WERI-Rb-1 (cell line): ENCODE data around the gene TINCR.

Source experiments
- DNase-seq: peaks from one replicate; pipeline ENCODE4 v3.0.0-alpha.2; 2020
- H3K27ac ChIP-seq: fragments of 250-450 bp; sonication (Bioruptor Pico); 2 replicates; pipeline ENCODE4 v1.5.1; 2020; ENCODE audit warnings: mild to moderate bottlenecking, moderate library complexity
- H3K27me3 ChIP-seq: fragments of 250-450 bp; sonication (Bioruptor Pico); 2 replicates; pipeline ENCODE4 v1.5.1; 2021; ENCODE audit warnings: mild to moderate bottlenecking, low read depth, moderate library complexity; ENCODE audit not compliant: insufficient read depth, severe bottlenecking
- H3K36me3 ChIP-seq: fragments of 250-450 bp; sonication (Bioruptor Pico); 2 replicates; pipeline ENCODE4 v1.5.1; 2020; ENCODE audit warnings: mild to moderate bottlenecking, moderate library complexity
- H3K4me3 ChIP-seq: 2 replicates; pipeline ENCODE4 v1.5.1; 2011; ENCODE audit warnings: low read depth, mild to moderate bottlenecking, control low read depth, low read length
- H3K9me3 ChIP-seq: fragments of 250-450 bp; sonication (Bioruptor Pico); 2 replicates; pipeline ENCODE4 v1.5.1; 2021; ENCODE audit warnings: mild to moderate bottlenecking, moderate library complexity; ENCODE audit not compliant: severe bottlenecking
- TF ChIP-seq, protein P1 (sequence below): IDR thresholded peaks from 2 replicates; pipeline ENCODE4 v1.5.1; 2011; ENCODE audit warnings: low read depth, mild to moderate bottlenecking, control low read depth, inconsistent platforms, low read length

TINCR gene

DNA sequence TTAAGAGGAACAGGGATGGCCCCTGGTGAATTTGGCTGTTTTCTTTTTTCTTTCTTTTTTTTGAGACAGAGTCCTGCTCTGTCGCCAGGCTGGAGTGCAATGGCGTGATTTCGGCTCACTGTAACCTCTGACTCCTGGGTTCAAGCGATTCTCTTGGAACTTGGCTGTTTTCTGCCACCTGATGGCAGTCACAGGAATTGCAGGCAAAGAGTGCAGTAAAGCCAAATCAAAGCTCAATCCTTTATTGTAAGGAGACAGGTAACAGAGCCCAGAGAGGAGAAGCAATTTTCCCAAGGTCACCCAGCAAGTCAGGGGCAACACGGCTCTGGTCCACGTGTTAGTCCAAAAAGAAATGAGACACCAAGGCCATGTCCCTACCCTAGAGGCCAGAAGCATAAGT lies 6.2 kb downstream of the TINCR start:
- Histone ChIP-seq H3K4me3 (no peak overlapping the region), H3K27ac (no peak overlapping the region), H3K27me3 (no peaks in the 10 kb centered on the region), H3K36me3 (no peaks in the 10 kb centered on the region), H3K9me3 (peaks cover 6% of the 10 kb centered on the region)
- TF ChIP-seq, protein P1, sequence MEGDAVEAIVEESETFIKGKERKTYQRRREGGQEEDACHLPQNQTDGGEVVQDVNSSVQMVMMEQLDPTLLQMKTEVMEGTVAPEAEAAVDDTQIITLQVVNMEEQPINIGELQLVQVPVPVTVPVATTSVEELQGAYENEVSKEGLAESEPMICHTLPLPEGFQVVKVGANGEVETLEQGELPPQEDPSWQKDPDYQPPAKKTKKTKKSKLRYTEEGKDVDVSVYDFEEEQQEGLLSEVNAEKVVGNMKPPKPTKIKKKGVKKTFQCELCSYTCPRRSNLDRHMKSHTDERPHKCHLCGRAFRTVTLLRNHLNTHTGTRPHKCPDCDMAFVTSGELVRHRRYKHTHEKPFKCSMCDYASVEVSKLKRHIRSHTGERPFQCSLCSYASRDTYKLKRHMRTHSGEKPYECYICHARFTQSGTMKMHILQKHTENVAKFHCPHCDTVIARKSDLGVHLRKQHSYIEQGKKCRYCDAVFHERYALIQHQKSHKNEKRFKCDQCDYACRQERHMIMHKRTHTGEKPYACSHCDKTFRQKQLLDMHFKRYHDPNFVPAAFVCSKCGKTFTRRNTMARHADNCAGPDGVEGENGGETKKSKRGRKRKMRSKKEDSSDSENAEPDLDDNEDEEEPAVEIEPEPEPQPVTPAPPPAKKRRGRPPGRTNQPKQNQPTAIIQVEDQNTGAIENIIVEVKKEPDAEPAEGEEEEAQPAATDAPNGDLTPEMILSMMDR = peak; percentile 57
- DNase-seq = no peak

DNA sequence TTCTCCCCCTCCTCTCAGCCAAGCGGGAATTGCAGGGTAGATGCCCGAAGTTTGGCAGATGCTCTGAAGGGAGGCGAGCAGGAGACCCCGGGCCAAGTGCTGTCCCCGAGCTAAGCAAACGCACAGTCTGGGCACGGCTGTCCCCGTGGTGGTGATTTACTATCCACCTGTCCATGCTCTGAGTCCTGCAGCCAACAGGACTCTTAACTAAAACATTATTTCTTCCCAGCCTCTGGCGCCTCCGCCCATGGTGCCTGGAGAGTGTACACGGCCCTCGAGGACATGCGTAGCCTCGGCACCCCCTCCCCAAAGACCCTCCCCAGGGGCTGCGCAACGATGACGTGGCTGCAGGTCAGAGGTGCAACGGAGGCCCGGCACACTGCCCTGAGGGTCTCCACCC lies 7.6 kb downstream of the TINCR start:
- H3K27me3 ChIP-seq = no peaks in the 10 kb centered on the region
- H3K27ac ChIP-seq = no peak overlapping the region
- H3K4me3 ChIP-seq = no peak overlapping the region
- H3K9me3 ChIP-seq = peaks cover 6% of the 10 kb centered on the region
- DNase-seq = no peak
- TF ChIP-seq, protein P1 = no peak
- no peaks in the 10 kb centered on the region for H3K36me3 ChIP-seq

DNA sequence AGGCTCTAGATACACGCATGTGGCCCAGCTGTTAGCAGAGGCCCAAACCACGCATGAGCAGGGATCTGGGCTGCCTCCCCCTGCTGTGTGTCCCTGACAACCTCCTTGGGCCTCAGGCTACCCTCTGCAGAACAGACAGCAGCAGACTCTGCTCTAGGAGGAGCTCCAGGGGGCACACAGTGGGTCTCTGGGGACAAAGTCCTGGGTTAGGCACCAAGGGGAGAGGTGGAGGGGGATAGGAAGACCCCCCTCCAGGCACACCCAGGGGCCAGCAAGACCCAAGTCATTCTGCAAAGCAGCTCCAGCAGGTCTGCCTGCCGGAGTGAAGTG lies 8.0 kb downstream of the TINCR start:
- Histone ChIP-seq H3K9me3 (peaks cover 6% of the 10 kb centered on the region), H3K27me3 (no peaks in the 10 kb centered on the region), H3K36me3 (no peaks in the 10 kb centered on the region), H3K27ac (no peak overlapping the region), H3K4me3 (no peak overlapping the region)
- TF ChIP-seq, protein P1 = no peak
- no peak for DNase-seq

DNA sequence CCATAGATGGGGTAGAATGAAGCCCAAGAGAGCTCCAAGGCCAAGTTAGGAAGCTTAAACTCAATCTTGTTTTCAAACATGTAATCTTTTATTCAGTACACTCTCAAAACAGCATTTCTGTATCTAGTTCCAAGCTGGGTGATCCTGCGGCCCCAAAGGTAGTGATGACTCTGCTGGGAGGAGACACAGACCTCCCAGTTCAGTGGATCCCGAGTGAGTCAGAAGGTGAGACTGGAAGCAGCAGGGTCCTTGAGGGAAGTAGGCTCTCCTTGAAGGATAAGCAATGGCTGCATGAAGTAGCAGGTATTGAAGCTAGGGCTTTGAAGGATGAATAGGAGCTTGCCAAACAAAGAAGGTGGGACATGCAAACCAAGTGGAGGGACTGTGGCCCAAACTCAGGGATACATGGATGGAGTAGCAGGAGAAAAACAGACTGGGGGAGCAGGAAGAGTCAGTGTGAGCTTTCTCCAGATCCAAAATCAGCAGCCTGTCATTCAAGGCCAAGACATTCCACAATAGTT lies 9.6 kb downstream of the TINCR start:
- Histone ChIP-seq H3K9me3 (peaks cover 6% of the 10 kb centered on the region), H3K4me3 (no peak overlapping the region), H3K27me3 (no peaks in the 10 kb centered on the region), H3K27ac (no peak overlapping the region), H3K36me3 (no peaks in the 10 kb centered on the region)
- no peak for DNase-seq
- TF ChIP-seq, protein P1 = no peak

DNA sequence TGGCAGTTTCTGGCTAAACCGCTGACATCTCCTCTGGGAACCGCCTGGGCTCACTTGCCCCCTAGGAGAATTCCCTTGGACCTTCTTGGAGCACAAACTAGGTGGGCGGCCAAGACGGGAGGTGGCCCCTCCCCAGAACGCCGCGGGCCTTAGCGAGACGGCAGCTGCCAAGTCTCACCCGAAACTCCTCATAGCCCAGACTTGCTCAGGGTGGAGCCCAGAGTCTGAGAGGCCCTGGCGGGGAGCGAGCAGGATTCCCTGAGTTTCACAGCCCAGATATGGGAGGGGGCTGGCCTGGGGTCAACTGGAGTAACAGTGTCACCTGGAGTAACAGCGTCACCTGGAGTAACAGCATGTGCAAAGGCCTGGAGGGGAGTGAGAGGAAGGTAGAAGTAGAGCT lies 10.1 kb downstream of the TINCR start:
- TF ChIP-seq, protein P1 = no peak
- Histone ChIP-seq H3K4me3 (no peak overlapping the region), H3K9me3 (peaks cover 6% of the 10 kb centered on the region), H3K36me3 (no peaks in the 10 kb centered on the region), H3K27ac (no peak overlapping the region), H3K27me3 (no peaks in the 10 kb centered on the region)
- no peak for DNase-seq

DNA sequence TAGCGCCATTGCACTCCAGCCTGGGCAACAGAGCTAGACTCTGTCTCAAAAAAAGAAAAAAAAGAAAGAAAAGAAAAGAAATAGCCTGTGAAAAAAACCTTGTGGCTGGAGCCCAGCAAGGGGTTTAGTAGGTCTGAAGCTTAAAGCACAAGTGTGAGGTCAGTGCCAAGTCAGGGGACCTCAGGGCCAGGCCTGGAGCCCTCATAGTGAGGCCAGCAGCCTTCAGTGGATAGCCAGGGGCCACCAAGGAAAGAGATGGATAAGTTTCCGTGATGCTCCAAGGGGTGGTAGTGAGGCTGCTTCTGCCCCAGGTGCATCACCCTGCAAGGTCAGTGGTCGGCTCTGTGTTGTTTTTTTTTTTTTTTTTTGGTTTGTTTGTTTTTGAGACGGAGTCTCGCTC lies 12.9 kb downstream of the TINCR start:
- Histone ChIP-seq H3K36me3 (no peaks in the 10 kb centered on the region), H3K27me3 (no peaks in the 10 kb centered on the region), H3K27ac (no peak overlapping the region), H3K4me3 (no peak overlapping the region), H3K9me3 (no peaks in the 10 kb centered on the region)
- TF ChIP-seq, protein P1 = no peak
- DNase-seq = no peak
